Thoracic aorta (tissue), 2 donors: ENCODE results near the gene ZNF18. TPM values are rescaled to one million over a fixed set of nuclear protein-coding genes. Genes with fewer than 3 reads are reported as not detected.

Source experiments
- ATAC-seq: fragments of 150-250 bp; one replicate; pipeline ENCODE4 v1.8.0; 2017; ENCODE audit warnings: low read depth; ENCODE audit not compliant: insufficient number of reproducible peaks, low FRiP score
- DNase-seq: peaks from one replicate; pipeline ENCODE4 v3.0.0-alpha.2; 2020; ENCODE audit warnings: low spot score
- H3K27ac ChIP-seq, 2 donors: fragments of 200-600 bp; sonication (generic); 1 replicate in 1 of 2; 2 replicates in 1 of 2; pipeline ENCODE4 v1.5.1; 2016; ENCODE audit warnings: mild to moderate bottlenecking in 2 of 2, moderate library complexity in 2 of 2
- H3K27me3 ChIP-seq: fragments of 200-600 bp; sonication (generic); replicated peaks from 2 replicates; pipeline ENCODE4 v1.6.0; 2016; ENCODE audit warnings: mild to moderate bottlenecking; ENCODE audit not compliant: insufficient read depth
- H3K36me3 ChIP-seq: fragments of 200-600 bp; sonication (generic); one replicate; pipeline ENCODE4 v1.5.1; 2016
- H3K4me1 ChIP-seq, 2 donors: fragments of 200-600 bp; sonication (generic); 1 replicate in 1 of 2; 2 replicates in 1 of 2; pipeline versions ENCODE4 v1.5.1 to v1.6.0; 2016; ENCODE audit warnings: low read depth in 2 of 2, mild to moderate bottlenecking in 1 of 2; ENCODE audit not compliant: control insufficient read depth in 1 of 2
- H3K4me3 ChIP-seq: fragments of 200-600 bp; sonication (generic); 2 replicates; pipeline ENCODE4 v1.5.1; 2016; ENCODE audit warnings: mild to moderate bottlenecking
- H3K9me3 ChIP-seq: fragments of 200-600 bp; sonication (generic); 2 replicates; pipeline ENCODE4 v1.5.1; 2016
- total RNA-seq, 2 donors: library from RNA; depleted of rRNA; stranded (reverse); fragments of >200 nt; gene quantifications; one replicate each; pipeline versions ENCODE4 v1.1.0 to v1.2.3, GENCODE V29; 2016
- TF ChIP-seq, protein P1 (sequence below): fragments of 200-600 bp; sonication (generic); IDR thresholded peaks from one replicate; pipeline ENCODE4 v1.5.1; 2019; ENCODE audit warnings: antibody characterized with exemption

Gene ZNF18
- total RNA-seq, 2 donors from 2014 or later = 4.7 to 15.1 TPM

DNA sequence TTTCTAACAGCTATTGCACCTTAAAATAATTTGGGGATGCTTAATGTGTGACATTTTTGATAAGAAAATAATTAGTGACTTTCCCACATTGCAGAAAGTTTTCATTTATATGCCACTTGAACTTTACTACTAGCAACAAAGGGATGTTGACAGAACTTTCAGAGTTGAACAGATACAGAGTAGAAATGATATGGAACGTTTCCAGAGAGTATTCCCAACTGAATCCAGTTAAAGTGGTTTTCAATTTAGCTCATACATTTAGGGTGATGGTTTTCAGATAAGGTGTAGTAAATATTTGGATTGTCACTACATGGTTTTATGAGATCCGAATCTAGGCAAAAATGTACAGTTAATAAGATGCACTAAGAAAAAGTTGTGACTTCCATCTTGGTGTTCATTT is 40.7 kb upstream of the ZNF18 start:
- no peaks in the 10 kb centered on the region for H3K27me3 ChIP-seq
- H3K27ac ChIP-seq = no peak overlapping the region
- no peaks in the 10 kb centered on the region for H3K9me3 ChIP-seq
- H3K4me3 ChIP-seq = no peak overlapping the region
- H3K36me3 ChIP-seq = peaks cover 5% of the 10 kb centered on the region
- DNase-seq (no peak), ATAC-seq (no peak)
- peaks cover 0 to 20% of the 10 kb centered on the region in 2 donors for H3K4me1 ChIP-seq
- TF ChIP-seq, protein P1, sequence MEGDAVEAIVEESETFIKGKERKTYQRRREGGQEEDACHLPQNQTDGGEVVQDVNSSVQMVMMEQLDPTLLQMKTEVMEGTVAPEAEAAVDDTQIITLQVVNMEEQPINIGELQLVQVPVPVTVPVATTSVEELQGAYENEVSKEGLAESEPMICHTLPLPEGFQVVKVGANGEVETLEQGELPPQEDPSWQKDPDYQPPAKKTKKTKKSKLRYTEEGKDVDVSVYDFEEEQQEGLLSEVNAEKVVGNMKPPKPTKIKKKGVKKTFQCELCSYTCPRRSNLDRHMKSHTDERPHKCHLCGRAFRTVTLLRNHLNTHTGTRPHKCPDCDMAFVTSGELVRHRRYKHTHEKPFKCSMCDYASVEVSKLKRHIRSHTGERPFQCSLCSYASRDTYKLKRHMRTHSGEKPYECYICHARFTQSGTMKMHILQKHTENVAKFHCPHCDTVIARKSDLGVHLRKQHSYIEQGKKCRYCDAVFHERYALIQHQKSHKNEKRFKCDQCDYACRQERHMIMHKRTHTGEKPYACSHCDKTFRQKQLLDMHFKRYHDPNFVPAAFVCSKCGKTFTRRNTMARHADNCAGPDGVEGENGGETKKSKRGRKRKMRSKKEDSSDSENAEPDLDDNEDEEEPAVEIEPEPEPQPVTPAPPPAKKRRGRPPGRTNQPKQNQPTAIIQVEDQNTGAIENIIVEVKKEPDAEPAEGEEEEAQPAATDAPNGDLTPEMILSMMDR = no peak

DNA sequence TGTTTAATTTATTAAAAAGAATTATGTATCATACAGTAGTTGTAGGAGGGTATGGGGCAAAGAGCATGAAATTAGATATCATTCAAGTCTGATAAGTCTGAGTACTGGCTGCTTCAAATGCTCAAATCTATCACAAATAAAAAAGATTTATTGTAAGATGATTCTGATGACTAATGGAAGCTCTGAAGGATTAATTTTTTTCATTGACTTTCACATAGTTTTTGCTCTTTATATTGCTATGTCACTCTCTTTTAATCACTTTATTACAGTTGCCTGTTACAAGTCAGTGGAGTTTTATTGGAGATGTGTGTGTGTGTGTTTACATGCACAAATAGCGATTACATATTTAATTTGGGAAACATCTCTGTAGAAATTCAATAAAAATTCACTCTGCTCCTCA is 38.4 kb upstream of the ZNF18 start:
- DNase-seq (no peak), ATAC-seq (no peak)
- Histone ChIP-seq H3K4me3 (no peak overlapping the region), H3K36me3 (peaks cover 5% of the 10 kb centered on the region), H3K27ac (no peak overlapping the region), H3K9me3 (no peaks in the 10 kb centered on the region), H3K4me1 (peaks cover 7 to 20% of the 10 kb centered on the region in 2 donors), H3K27me3 (no peaks in the 10 kb centered on the region)
- TF ChIP-seq, protein P1 = no peak

DNA sequence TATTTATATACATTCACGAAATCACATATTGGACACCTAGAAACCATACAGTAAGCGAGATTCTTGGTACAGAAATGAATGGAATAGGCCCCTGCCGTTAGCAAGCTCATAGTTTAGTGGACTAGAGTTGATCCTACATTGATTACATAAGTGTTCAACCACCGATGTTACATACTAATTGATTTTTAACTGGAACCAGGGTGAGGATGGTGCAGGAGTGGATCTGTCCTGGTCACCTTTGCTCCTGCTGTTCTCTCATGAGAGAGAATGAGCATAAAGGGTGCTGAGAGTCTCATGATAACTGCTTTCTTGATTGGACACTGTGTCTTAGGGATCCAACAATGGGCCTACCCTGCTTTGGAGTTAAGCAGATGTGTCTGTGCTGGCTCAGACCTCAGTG is 37.3 kb upstream of the ZNF18 start:
- Histone ChIP-seq H3K4me1 (peaks cover 7 to 25% of the 10 kb centered on the region in 2 donors), H3K9me3 (no peaks in the 10 kb centered on the region), H3K4me3 (no peak overlapping the region), H3K36me3 (peaks cover 5% of the 10 kb centered on the region), H3K27me3 (no peaks in the 10 kb centered on the region), H3K27ac (no peak overlapping the region)
- TF ChIP-seq, protein P1 = no peak
- DNase-seq (no peak), ATAC-seq (no peak)

DNA sequence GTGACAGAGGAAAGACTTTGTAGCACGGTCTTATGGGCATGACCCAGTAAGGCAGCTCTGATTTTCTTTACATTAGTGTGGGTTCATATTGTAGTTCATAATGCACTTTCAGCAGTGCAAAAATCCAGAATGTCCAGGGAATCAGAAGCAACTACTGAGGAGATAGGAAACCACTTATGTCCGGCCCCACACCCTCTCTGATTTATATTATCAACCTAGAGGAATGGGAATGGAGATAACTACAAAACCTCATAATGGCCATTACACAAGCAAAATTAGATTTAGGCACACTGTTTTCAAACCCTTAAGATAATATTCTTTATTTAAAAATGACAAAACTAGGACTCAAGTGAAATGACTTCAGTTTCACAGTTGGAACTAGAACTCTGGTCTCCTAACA is 31.3 kb upstream of the ZNF18 start:
- no peaks in the 10 kb centered on the region for H3K36me3 ChIP-seq
- TF ChIP-seq, protein P1 = no peak
- H3K27ac ChIP-seq = no peak overlapping the region
- H3K4me1 ChIP-seq = peaks cover 7 to 27% of the 10 kb centered on the region in 2 donors
- H3K4me3 ChIP-seq = no peak overlapping the region
- DNase-seq = no peak
- no peak for ATAC-seq
- no peaks in the 10 kb centered on the region for H3K9me3 ChIP-seq
- no peaks in the 10 kb centered on the region for H3K27me3 ChIP-seq

DNA sequence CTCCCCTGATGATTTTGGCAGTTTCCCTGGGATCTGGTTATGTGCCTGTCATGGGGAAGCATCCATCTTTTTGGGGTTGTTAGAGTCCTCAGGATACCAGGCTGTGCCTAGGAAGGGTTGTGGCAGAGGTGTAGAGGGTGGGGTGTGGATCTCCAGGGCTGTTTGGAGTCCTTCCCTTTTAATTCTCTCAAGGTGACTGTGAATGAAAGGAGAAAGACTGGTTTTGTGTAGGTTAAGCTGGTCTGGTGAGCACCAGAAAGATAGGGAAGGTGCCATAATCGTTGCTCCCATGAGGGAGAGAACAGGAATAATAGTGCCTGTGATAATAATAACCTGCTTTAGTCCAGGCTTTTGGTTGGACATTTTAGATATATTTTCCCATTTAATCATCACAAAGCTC is 30.4 kb upstream of the ZNF18 start:
- TF ChIP-seq, protein P1 = no peak
- H3K4me3 ChIP-seq = no peak overlapping the region
- H3K36me3 ChIP-seq = no peaks in the 10 kb centered on the region
- DNase-seq = no peak
- H3K9me3 ChIP-seq = no peaks in the 10 kb centered on the region
- H3K4me1 ChIP-seq = peaks cover 9 to 32% of the 10 kb centered on the region in 2 donors
- H3K27ac ChIP-seq = no peak overlapping the region
- H3K27me3 ChIP-seq = no peaks in the 10 kb centered on the region
- ATAC-seq = no peak
